ENCODE results near the gene VPS4A. TPM values are rescaled to one million over a fixed set of nuclear protein-coding genes. Genes with fewer than 3 reads are reported as not detected.

VPS4A gene
- total and polyA plus RNA-seq, 4 donors = 13.3 to 15.7 (median 14.5) TPM

DNA sequence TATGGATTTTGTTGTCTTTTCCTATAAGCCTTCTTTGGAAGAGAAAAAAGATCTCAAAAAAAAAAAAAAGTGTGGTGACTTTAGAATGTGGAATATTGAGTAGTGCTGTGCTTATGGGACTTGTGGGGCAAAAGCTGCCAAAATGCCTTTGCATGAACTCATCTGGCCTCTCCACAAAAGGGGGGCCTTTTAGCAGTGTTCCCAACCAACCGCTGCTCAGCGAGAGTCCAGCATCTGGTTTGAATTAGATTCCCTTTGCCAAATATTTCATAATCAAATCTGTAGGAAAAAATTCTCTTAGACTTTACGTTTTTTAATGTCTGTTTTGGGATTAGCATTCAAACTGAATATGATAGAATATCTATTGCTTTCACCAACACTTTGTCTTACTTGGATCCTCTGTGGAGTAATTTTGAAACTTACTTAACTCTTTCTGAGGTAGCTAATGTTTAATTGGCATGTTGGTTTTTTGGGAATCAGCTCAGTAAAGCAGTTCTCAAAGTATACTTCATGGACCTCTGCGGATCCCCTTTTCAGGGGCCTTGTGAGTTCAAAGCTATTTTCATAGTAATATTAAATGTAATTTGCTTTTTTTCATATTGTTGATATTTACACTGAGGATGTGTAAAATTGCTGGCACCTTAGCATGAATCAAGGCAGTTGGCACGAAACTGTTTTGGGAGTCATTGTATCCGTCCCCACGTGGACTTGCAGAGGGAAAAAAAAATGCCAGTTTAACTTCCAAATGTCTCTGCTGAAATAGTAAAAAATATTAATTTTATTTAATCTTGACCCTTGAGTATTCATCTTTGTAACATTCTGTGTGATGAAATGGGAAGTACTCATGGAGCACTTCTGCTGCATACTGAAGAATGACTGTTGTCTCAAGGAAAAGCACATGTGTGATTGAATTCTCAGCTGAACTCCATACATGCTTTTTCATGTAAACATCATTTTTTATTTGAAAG lies 34.7 kb upstream of the VPS4A start:
- Histone ChIP-seq H3K4me3 (ENCODE audit: low read depth in 1 of 3, low read length in 3 of 3) (no peak overlapping the region), H3K9me3 (ENCODE audit: control insufficient read depth in 4 of 4, low read length in 3 of 4) (no peaks in the 10 kb centered on the region), H3K9ac (ENCODE audit: low read depth in 1 of 2, low read length in 2 of 2) (no peak overlapping the region), H3K27ac (ENCODE audit: low read depth in 1 of 2, low read length in 2 of 2) (no peak overlapping the region), H3K36me3 (ENCODE audit: control insufficient read depth in 4 of 4, insufficient read depth in 3 of 4, low read depth in 1 of 4, low read length in 3 of 4) (no peaks in the 10 kb centered on the region), H3K4me1 (ENCODE audit: control insufficient read depth in 4 of 4, insufficient read depth in 4 of 4, low read length in 3 of 4) (no peaks in the 10 kb centered on the region), H3K27me3 (ENCODE audit: control insufficient read depth in 4 of 4, insufficient read depth in 4 of 4, low read length in 3 of 4) (no peaks in the 10 kb centered on the region)
- TF ChIP-seq HNF4A (conservative IDR thresholded peaks at IDR 0.05) = no peak
- TF ChIP-seq NR2F2 (IDR thresholded peaks at IDR 0.05) = peak; percentile 41
- no peak for DNase-seq (ENCODE audit: low spot score)
- WGBS = 83% methylated on average over 7 of the region's 7 CpGs

DNA sequence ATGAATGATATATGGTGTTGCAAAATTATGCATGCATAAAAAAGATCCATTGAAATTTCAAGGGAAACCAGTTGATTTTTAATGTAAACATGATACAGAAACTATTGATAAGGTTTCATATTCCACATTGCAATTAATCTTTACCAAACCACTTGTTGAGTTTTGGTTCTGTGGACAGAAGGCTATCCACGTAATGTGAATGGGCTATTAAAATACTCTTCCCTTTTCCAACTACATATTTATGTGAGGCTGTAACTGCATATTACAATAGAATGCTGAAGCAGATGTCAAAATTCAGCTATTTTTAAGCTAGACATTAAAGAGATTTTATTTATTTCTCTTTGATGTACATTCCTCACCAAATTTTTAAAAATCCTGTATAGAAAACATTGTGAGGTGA lies 33.7 kb upstream of the VPS4A start:
- no peak overlapping the region for H3K9ac ChIP-seq (ENCODE audit: low read depth in 1 of 2, low read length in 2 of 2)
- TF ChIP-seq FOXA2 (IDR thresholded peaks at IDR 0.05) (no peak), FOXA1 (IDR thresholded peaks at IDR 0.05) (no peak), GABPA (IDR thresholded peaks at IDR 0.05 in 1 of 2, conservative IDR thresholded peaks at IDR 0.05 in 1 of 2) (no peak), EGR1 (IDR thresholded peaks at IDR 0.05; ENCODE audit: low read depth in 2 of 2) (no peak), YY1 (IDR thresholded peaks at IDR 0.05) (no peak), JUND (IDR thresholded peaks at IDR 0.05) (no peak), NR2F2 (IDR thresholded peaks at IDR 0.05) (no peak), RXRA (IDR thresholded peaks at IDR 0.05) (no peak), RAD21 (IDR thresholded peaks at IDR 0.05) (no peak), TAF1 (conservative IDR thresholded peaks at IDR 0.05) (no peak), HNF4G (IDR thresholded peaks at IDR 0.05) (no peak), HNF4A (conservative IDR thresholded peaks at IDR 0.05) (no peak), SP1 (IDR thresholded peaks at IDR 0.05) (no peak)
- TF ChIP-seq, protein P1, sequence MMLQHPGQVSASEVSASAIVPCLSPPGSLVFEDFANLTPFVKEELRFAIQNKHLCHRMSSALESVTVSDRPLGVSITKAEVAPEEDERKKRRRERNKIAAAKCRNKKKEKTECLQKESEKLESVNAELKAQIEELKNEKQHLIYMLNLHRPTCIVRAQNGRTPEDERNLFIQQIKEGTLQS (IDR thresholded peaks at IDR 0.05) = no peak
- TF ChIP-seq, protein P2, sequence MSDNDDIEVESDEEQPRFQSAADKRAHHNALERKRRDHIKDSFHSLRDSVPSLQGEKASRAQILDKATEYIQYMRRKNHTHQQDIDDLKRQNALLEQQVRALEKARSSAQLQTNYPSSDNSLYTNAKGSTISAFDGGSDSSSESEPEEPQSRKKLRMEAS (IDR thresholded peaks at IDR 0.05) = no peak
- TF ChIP-seq, protein P3, sequence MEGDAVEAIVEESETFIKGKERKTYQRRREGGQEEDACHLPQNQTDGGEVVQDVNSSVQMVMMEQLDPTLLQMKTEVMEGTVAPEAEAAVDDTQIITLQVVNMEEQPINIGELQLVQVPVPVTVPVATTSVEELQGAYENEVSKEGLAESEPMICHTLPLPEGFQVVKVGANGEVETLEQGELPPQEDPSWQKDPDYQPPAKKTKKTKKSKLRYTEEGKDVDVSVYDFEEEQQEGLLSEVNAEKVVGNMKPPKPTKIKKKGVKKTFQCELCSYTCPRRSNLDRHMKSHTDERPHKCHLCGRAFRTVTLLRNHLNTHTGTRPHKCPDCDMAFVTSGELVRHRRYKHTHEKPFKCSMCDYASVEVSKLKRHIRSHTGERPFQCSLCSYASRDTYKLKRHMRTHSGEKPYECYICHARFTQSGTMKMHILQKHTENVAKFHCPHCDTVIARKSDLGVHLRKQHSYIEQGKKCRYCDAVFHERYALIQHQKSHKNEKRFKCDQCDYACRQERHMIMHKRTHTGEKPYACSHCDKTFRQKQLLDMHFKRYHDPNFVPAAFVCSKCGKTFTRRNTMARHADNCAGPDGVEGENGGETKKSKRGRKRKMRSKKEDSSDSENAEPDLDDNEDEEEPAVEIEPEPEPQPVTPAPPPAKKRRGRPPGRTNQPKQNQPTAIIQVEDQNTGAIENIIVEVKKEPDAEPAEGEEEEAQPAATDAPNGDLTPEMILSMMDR (IDR thresholded peaks at IDR 0.05; ENCODE audit: low read depth, low read length, missing input control) = no peak
- TF ChIP-seq, protein P4, sequence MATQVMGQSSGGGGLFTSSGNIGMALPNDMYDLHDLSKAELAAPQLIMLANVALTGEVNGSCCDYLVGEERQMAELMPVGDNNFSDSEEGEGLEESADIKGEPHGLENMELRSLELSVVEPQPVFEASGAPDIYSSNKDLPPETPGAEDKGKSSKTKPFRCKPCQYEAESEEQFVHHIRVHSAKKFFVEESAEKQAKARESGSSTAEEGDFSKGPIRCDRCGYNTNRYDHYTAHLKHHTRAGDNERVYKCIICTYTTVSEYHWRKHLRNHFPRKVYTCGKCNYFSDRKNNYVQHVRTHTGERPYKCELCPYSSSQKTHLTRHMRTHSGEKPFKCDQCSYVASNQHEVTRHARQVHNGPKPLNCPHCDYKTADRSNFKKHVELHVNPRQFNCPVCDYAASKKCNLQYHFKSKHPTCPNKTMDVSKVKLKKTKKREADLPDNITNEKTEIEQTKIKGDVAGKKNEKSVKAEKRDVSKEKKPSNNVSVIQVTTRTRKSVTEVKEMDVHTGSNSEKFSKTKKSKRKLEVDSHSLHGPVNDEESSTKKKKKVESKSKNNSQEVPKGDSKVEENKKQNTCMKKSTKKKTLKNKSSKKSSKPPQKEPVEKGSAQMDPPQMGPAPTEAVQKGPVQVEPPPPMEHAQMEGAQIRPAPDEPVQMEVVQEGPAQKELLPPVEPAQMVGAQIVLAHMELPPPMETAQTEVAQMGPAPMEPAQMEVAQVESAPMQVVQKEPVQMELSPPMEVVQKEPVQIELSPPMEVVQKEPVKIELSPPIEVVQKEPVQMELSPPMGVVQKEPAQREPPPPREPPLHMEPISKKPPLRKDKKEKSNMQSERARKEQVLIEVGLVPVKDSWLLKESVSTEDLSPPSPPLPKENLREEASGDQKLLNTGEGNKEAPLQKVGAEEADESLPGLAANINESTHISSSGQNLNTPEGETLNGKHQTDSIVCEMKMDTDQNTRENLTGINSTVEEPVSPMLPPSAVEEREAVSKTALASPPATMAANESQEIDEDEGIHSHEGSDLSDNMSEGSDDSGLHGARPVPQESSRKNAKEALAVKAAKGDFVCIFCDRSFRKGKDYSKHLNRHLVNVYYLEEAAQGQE (IDR thresholded peaks at IDR 0.05) = no peak
- TF ChIP-seq, protein P5, sequence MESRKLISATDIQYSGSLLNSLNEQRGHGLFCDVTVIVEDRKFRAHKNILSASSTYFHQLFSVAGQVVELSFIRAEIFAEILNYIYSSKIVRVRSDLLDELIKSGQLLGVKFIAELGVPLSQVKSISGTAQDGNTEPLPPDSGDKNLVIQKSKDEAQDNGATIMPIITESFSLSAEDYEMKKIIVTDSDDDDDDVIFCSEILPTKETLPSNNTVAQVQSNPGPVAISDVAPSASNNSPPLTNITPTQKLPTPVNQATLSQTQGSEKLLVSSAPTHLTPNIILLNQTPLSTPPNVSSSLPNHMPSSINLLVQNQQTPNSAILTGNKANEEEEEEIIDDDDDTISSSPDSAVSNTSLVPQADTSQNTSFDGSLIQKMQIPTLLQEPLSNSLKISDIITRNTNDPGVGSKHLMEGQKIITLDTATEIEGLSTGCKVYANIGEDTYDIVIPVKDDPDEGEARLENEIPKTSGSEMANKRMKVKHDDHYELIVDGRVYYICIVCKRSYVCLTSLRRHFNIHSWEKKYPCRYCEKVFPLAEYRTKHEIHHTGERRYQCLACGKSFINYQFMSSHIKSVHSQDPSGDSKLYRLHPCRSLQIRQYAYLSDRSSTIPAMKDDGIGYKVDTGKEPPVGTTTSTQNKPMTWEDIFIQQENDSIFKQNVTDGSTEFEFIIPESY (IDR thresholded peaks at IDR 0.05) = no peak
- H3K27ac ChIP-seq (ENCODE audit: low read depth in 1 of 2, low read length in 2 of 2) = no peak overlapping the region

More for the DNA sequence above, 33.7 kb upstream of the VPS4A start:
- DNase-seq (ENCODE audit: low spot score) = no peak
- H3K36me3 ChIP-seq (ENCODE audit: control insufficient read depth in 4 of 4, insufficient read depth in 3 of 4, low read depth in 1 of 4, low read length in 3 of 4) = no peaks in the 10 kb centered on the region
- no peaks in the 10 kb centered on the region for H3K27me3 ChIP-seq (ENCODE audit: control insufficient read depth in 4 of 4, insufficient read depth in 4 of 4, low read length in 3 of 4)
- H3K9me3 ChIP-seq (ENCODE audit: control insufficient read depth in 4 of 4, low read length in 3 of 4) = no peaks in the 10 kb centered on the region
- H3K4me3 ChIP-seq (ENCODE audit: low read depth in 1 of 3, low read length in 3 of 3) = no peak overlapping the region
- WGBS = 91% methylated on average over 1 of the region's 1 CpG
- H3K4me1 ChIP-seq (ENCODE audit: control insufficient read depth in 4 of 4, insufficient read depth in 4 of 4, low read length in 3 of 4) = peaks cover 0 to 3% (median 0%) of the 10 kb centered on the region in 4 donors

All from liver (tissue), 9 donors.